ENCODE results near the gene TTF2. TPM values are rescaled to one million over a fixed set of nuclear protein-coding genes. Genes with fewer than 3 reads are reported as not detected.

Gene TTF2
- total RNA-seq, 4 donors from 2014 or later: 12.9 to 37.5 (median 19.3) TPM

GRCh38 chr1:117138561-117138960 lies 78.4 kb downstream of the TTF2 start:
- TF ChIP-seq CTCF (IDR thresholded peaks at IDR 0.05) (no peak), POLR2A (IDR thresholded peaks at IDR 0.05) (no peak), EP300 (IDR thresholded peaks at IDR 0.05) (no peak)
- WGBS, 2 donors: 39 to 49% methylated on average over 1 of the region's 1 CpG
- Histone ChIP-seq H3K27ac (no peak overlapping the region), H3K36me3 (no peaks in the 10 kb centered on the region), H3K27me3 (no peaks in the 10 kb centered on the region), H3K4me1 (no peaks in the 10 kb centered on the region), H3K9me3 (no peaks in the 10 kb centered on the region), H3K4me3 (no peak overlapping the region)
- no peak for DNase-seq (ENCODE audit: low spot score in 2 of 2)

GRCh38 chr1:117142200-117142599 lies 82.1 kb downstream of the TTF2 start:
- no peaks in the 10 kb centered on the region for H3K36me3 ChIP-seq
- no peaks in the 10 kb centered on the region for H3K27me3 ChIP-seq
- H3K27ac ChIP-seq: no peak overlapping the region
- 80 to 89% methylated on average over 2 of the region's 2 CpGs for WGBS, 2 donors
- H3K4me3 ChIP-seq: no peak overlapping the region
- no peaks in the 10 kb centered on the region for H3K4me1 ChIP-seq
- no peaks in the 10 kb centered on the region for H3K9me3 ChIP-seq
- DNase-seq (ENCODE audit: low spot score in 2 of 2): no peak
- no peak for TF ChIP-seq POLR2A (IDR thresholded peaks at IDR 0.05)
- no peak for TF ChIP-seq CTCF (IDR thresholded peaks at IDR 0.05)
- TF ChIP-seq EP300 (IDR thresholded peaks at IDR 0.05): no peak

DNA sequence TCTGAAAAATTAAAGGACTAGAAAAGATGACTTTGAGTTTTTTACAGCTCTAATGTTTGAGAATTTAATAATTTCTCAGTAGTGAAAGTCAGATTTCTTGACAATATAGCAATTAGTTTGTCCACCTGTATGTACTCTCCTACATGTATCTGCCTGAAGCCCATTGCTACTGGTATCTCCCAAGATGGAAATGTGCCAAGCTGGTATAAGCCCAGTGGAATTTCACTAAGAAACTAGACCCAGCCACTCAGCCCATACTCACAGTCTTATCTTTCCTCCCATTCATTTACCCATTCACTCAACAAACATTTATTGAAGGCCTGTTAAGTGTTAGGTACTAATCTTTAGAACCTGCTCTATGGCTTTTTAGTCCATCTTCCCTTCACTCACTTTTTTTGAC lies 83.0 kb downstream of the TTF2 start:
- TF ChIP-seq EP300 (IDR thresholded peaks at IDR 0.05) (no peak), CTCF (IDR thresholded peaks at IDR 0.05) (no peak), POLR2A (IDR thresholded peaks at IDR 0.05) (no peak)
- Histone ChIP-seq H3K4me3 (no peak overlapping the region), H3K4me1 (no peaks in the 10 kb centered on the region), H3K36me3 (no peaks in the 10 kb centered on the region), H3K27me3 (no peaks in the 10 kb centered on the region), H3K27ac (no peak overlapping the region), H3K9me3 (no peaks in the 10 kb centered on the region)
- no peak for DNase-seq (ENCODE audit: low spot score in 2 of 2)

- Histone ChIP-seq H3K36me3 (no peaks in the 10 kb centered on the region), H3K27me3 (no peaks in the 10 kb centered on the region), H3K4me3 (no peak overlapping the region), H3K9me3 (no peaks in the 10 kb centered on the region), H3K4me1 (no peaks in the 10 kb centered on the region), H3K27ac (no peak overlapping the region)
- TF ChIP-seq CTCF (IDR thresholded peaks at IDR 0.05) (no peak), EP300 (IDR thresholded peaks at IDR 0.05) (no peak), POLR2A (IDR thresholded peaks at IDR 0.05) (no peak)
- 81 to 84% methylated on average over 3 of the region's 3 CpGs for WGBS, 2 donors
- no peak for DNase-seq (ENCODE audit: low spot score in 2 of 2)
Observed at GRCh38 chr1:117143871-117144270, 83.7 kb downstream of the TTF2 start.

DNA sequence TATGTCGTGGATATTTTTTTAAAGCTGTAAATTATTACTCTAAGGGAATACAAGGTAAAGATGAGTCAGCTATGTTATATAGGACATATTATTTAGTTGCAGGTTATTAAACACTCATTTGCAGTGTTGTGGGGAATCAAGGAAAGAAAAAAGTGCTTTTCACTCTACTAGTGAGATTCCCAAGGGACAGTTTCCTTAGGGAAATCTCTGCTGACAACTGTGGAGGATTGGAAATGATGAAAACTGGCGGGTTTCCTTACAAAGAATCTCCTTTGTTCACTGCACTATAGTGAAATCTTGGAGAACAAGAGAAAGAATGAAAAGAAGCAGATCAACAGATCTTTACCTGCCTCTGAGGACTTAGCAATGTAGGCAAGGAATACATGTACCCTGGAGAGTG lies 85.9 kb downstream of the TTF2 start:
- Histone ChIP-seq H3K9me3 (no peaks in the 10 kb centered on the region), H3K27ac (no peak overlapping the region), H3K4me1 (no peaks in the 10 kb centered on the region), H3K36me3 (no peaks in the 10 kb centered on the region), H3K4me3 (no peak overlapping the region), H3K27me3 (no peaks in the 10 kb centered on the region)
- TF ChIP-seq POLR2A (IDR thresholded peaks at IDR 0.05) (no peak), CTCF (IDR thresholded peaks at IDR 0.05) (no peak), EP300 (IDR thresholded peaks at IDR 0.05) (no peak)
- 72 to 81% methylated on average over 2 of the region's 2 CpGs for WGBS, 2 donors
- DNase-seq (ENCODE audit: low spot score in 2 of 2): no peak
